Progenitor cell of endocrine pancreas (in vitro differentiated cells): ENCODE data around the gene TBC1D10B. TPM values are rescaled to one million over a fixed set of nuclear protein-coding genes. Genes with fewer than 3 reads are reported as not detected.
"Not testable (repeated sequence)": the region's sequence is repeated elsewhere in the genome, so short reads cannot be mapped to it uniquely, and the experiment has no call there.

ENCODE experiments used
- DNase-seq: peaks from one replicate; pipeline ENCODE4 v3.0.0; 2021; ENCODE audit warnings: low spot score; ENCODE audit not compliant: unreplicated experiment
- H3K27ac Mint-ChIP-seq: 2 replicates; pipeline ENCODE4 v1.8.0; 2021; ENCODE audit warnings: mild to moderate bottlenecking, moderate library complexity, mixed read lengths
- H3K27me3 Mint-ChIP-seq: 2 replicates; pipeline ENCODE4 v1.8.0; 2021; ENCODE audit warnings: mixed read lengths
- H3K36me3 Mint-ChIP-seq: 2 replicates; pipeline ENCODE4 v1.8.0; 2022; ENCODE audit warnings: mixed read lengths; ENCODE audit not compliant: insufficient read depth
- H3K4me1 Mint-ChIP-seq: 2 replicates; pipeline ENCODE4 v1.8.0; 2021; ENCODE audit warnings: low read depth, mixed read lengths
- H3K4me3 Mint-ChIP-seq: 2 replicates; pipeline ENCODE4 v1.8.0; 2021; ENCODE audit warnings: low read depth, mild to moderate bottlenecking, moderate library complexity, mixed read lengths
- H3K9me3 Mint-ChIP-seq: 2 replicates; pipeline ENCODE4 v1.8.0; 2021; ENCODE audit warnings: low read depth, mixed read lengths
- CTCF ChIP-seq: fragments of 200-600 bp; sonication (generic); IDR thresholded peaks from one replicate; pipeline ENCODE4 v1.5.0; 2021; ENCODE audit warnings: antibody characterized with exemption, mild to moderate bottlenecking; ENCODE audit not compliant: unreplicated experiment
- total RNA-seq: library from RNA; stranded (reverse); gene quantifications from 2 replicates; pipeline ENCODE4 v1.2.1, GENCODE V29; 2021

The TBC1D10B gene
- total RNA-seq, 1 donor from 2014 or later = 51.8 TPM

GRCh38 chr16:30398661-30399434 lies 28.6 kb upstream of the TBC1D10B start:
- Mint-ChIP-seq H3K36me3 (peaks cover 9% of the 10 kb centered on the region), H3K4me3 (peak overlapping the region; percentile 57), H3K27me3 (no peaks in the 10 kb centered on the region), H3K9me3 (no peaks in the 10 kb centered on the region), H3K4me1 (peaks cover 26% of the 10 kb centered on the region), H3K27ac (peak overlapping the region; percentile 49)
- no peak for DNase-seq
- TF ChIP-seq CTCF = no peak

GRCh38 chr16:30397776-30398660 lies 27.7 kb upstream of the TBC1D10B start:
- no peak overlapping the region for H3K4me3 Mint-ChIP-seq
- H3K36me3 Mint-ChIP-seq = peaks cover 9% of the 10 kb centered on the region
- no peak for TF ChIP-seq CTCF
- no peaks in the 10 kb centered on the region for H3K9me3 Mint-ChIP-seq
- DNase-seq = no peak
- peaks cover 29% of the 10 kb centered on the region for H3K4me1 Mint-ChIP-seq
- no peaks in the 10 kb centered on the region for H3K27me3 Mint-ChIP-seq
- no peak overlapping the region for H3K27ac Mint-ChIP-seq

- H3K27me3 Mint-ChIP-seq = no peaks in the 10 kb centered on the region
- no peak for TF ChIP-seq CTCF
- no peaks in the 10 kb centered on the region for H3K9me3 Mint-ChIP-seq
- H3K27ac Mint-ChIP-seq = peak overlapping the region; percentile 98
- peaks cover 29% of the 10 kb centered on the region for H3K4me1 Mint-ChIP-seq
- peaks cover 9% of the 10 kb centered on the region for H3K36me3 Mint-ChIP-seq
- peak overlapping the region; percentile 81 for H3K4me3 Mint-ChIP-seq
- no peak for DNase-seq
Measured at GRCh38 chr16:30397056-30397455, 26.8 kb upstream of the TBC1D10B start.

- H3K36me3 Mint-ChIP-seq, H3K27me3 Mint-ChIP-seq, H3K9me3 Mint-ChIP-seq, DNase-seq: not testable (repeated sequence)
- Mint-ChIP-seq H3K27ac (peak overlapping the region; percentile 98), H3K4me3 (peak overlapping the region; percentile 81), H3K4me1 (peaks cover 28% of the 10 kb centered on the region)
Measured at GRCh38 chr16:30396627-30397026, 26.3 kb upstream of the TBC1D10B start.

- H3K9me3 Mint-ChIP-seq = no peaks in the 10 kb centered on the region
- DNase-seq = no peak
- peaks cover 25% of the 10 kb centered on the region for H3K4me1 Mint-ChIP-seq
- no peak for TF ChIP-seq CTCF
- peak overlapping the region; percentile 98 for H3K27ac Mint-ChIP-seq
- H3K36me3 Mint-ChIP-seq = peaks cover 9% of the 10 kb centered on the region
- H3K27me3 Mint-ChIP-seq = no peaks in the 10 kb centered on the region
- peak overlapping the region; percentile 81 for H3K4me3 Mint-ChIP-seq
Measured at GRCh38 chr16:30395992-30396585, 25.8 kb upstream of the TBC1D10B start.
